NB4 (cell line): ENCODE results near the gene RNPC3.

ENCODE experiments used
- CTCF ChIP-seq: IDR thresholded peaks from one replicate; pipeline ENCODE4 v1.5.1; 2012; ENCODE audit warnings: low read depth, low read length
- MYC ChIP-seq: IDR thresholded peaks from 2 replicates; pipeline ENCODE4 v1.6.1; 2011; ENCODE audit warnings: low read depth, low read length
- POLR2A ChIP-seq: IDR thresholded peaks from 2 replicates; pipeline ENCODE4 v1.6.1; 2011; ENCODE audit warnings: mild to moderate bottlenecking; ENCODE audit not compliant: insufficient read length; ENCODE audit errors: extremely low read depth
- TF ChIP-seq, protein P1 (sequence below): IDR thresholded peaks from 2 replicates; pipeline ENCODE4 v1.6.1; 2011; ENCODE audit warnings: low read depth, low read length

DNA sequence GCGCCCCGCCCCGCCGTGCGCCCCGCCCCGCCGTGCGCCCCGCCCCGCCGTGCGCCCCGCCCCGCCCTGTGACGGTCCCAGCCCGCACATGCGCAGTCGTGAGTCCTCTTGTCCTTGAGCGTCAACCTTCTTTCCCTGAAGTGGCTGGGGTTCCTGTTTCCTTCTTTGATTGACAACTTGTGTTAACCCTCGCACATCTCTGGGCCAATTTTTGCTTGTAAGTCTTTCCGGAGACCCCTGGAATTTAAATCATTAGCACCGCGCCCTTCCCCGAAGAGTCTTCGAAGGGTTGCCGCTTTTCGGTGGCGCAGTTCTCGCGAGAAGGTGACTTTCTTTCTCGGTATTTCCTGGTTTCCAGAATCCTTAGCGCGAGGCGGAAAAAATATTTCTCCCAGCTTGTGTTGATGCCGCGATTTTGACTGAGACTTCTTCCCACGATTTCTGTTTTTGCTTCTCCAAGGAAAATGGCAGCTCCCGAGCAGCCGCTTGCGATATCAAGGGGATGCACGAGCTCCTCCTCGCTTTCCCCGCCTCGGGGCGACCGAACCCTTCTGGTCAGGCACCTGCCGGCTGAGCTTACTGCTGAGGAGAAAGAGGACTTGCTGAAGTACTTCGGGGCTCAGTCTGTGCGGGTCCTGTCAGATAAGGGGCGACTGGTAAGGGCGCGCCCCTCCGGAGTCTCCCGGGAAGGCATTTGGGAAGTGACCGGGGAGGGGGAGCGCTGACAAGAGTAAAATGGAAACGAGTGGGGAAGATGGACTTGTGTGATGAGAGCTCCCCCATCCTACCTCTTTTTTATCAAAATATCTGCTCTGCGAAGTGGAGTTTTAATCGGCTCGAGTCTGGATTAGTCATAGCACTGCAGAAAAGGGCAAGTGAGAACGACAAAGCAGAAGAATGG lies at the start of gene RNPC3:
- TF ChIP-seq CTCF (no peak), MYC (peak; percentile 60), POLR2A (peak; percentile 44)
- TF ChIP-seq, protein P1, sequence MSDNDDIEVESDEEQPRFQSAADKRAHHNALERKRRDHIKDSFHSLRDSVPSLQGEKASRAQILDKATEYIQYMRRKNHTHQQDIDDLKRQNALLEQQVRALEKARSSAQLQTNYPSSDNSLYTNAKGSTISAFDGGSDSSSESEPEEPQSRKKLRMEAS = 0 out of 2 replicates have a peak, but pooled peaks have one; percentile 14
